HG02884 (cell line): ENCODE results near the gene ANKRD60.

Source experiments
- ATAC-seq: cut with Tn5 transposase; IDR thresholded peaks from one replicate; pipeline ENCODE4 v1.9.1; 2021; ENCODE audit warnings: mild to moderate bottlenecking, moderate library complexity; ENCODE audit not compliant: unreplicated experiment

Gene ANKRD60

GRCh38 chr20:58167759-58168158 is 60.7 kb downstream of the ANKRD60 start:
- no peak for ATAC-seq
